T-helper 1 cell treated with Interleukin-12 subunit alpha and Interleukin-12 subunit beta and Interleukin-4 antibody, amounts not matched to agents 30 μg/mL and 1 μg/mL, for 36 hours (primary cell): Measurements from ENCODE around the gene SLCO6A1.

ENCODE experiments used
- H3K27ac Mint-ChIP-seq: one replicate; pipeline ENCODE4 v1.8.0; 2021; ENCODE audit warnings: mild to moderate bottlenecking, mixed read lengths
- H3K27me3 Mint-ChIP-seq: one replicate; pipeline ENCODE4 v1.8.0; 2021; ENCODE audit warnings: low read depth, mixed read lengths
- H3K36me3 Mint-ChIP-seq: one replicate; pipeline ENCODE4 v1.8.0; 2021; ENCODE audit warnings: low read depth, mixed read lengths
- H3K4me1 Mint-ChIP-seq: one replicate; pipeline ENCODE4 v1.8.0; 2021; ENCODE audit warnings: low read depth, mixed read lengths
- H3K4me3 Mint-ChIP-seq: one replicate; pipeline ENCODE4 v1.8.0; 2021; ENCODE audit warnings: mild to moderate bottlenecking, moderate library complexity, mixed read lengths
- H3K9me3 Mint-ChIP-seq: one replicate; pipeline ENCODE4 v1.8.0; 2021; ENCODE audit warnings: mixed read lengths

The SLCO6A1 gene, protein sequence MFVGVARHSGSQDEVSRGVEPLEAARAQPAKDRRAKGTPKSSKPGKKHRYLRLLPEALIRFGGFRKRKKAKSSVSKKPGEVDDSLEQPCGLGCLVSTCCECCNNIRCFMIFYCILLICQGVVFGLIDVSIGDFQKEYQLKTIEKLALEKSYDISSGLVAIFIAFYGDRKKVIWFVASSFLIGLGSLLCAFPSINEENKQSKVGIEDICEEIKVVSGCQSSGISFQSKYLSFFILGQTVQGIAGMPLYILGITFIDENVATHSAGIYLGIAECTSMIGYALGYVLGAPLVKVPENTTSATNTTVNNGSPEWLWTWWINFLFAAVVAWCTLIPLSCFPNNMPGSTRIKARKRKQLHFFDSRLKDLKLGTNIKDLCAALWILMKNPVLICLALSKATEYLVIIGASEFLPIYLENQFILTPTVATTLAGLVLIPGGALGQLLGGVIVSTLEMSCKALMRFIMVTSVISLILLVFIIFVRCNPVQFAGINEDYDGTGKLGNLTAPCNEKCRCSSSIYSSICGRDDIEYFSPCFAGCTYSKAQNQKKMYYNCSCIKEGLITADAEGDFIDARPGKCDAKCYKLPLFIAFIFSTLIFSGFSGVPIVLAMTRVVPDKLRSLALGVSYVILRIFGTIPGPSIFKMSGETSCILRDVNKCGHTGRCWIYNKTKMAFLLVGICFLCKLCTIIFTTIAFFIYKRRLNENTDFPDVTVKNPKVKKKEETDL

GRCh38 chr5:102498271-102499034 lies at the start of gene SLCO6A1:
Gene SLCO6A1 (minus strand): TSS chr5:102499001. CDS start chr5:102498844, 157 bp downstream.
- Mint-ChIP-seq H3K4me1 (no peaks in the 10 kb centered on the region), H3K4me3 (no peak within 1 kb of the TSS), H3K27me3 (peaks cover 5% of the 10 kb centered on the region), H3K27ac (no peak within 1 kb of the TSS), H3K36me3 (no peaks in the 10 kb centered on the region), H3K9me3 (no peaks in the 10 kb centered on the region)

GRCh38 chr5:102547141-102548035 lies 48.6 kb upstream of the SLCO6A1 start:
- Mint-ChIP-seq H3K4me3 (no peak overlapping the region), H3K36me3 (no peaks in the 10 kb centered on the region), H3K9me3 (no peaks in the 10 kb centered on the region), H3K4me1 (no peaks in the 10 kb centered on the region), H3K27me3 (peaks cover 4% of the 10 kb centered on the region), H3K27ac (no peak overlapping the region)

DNA sequence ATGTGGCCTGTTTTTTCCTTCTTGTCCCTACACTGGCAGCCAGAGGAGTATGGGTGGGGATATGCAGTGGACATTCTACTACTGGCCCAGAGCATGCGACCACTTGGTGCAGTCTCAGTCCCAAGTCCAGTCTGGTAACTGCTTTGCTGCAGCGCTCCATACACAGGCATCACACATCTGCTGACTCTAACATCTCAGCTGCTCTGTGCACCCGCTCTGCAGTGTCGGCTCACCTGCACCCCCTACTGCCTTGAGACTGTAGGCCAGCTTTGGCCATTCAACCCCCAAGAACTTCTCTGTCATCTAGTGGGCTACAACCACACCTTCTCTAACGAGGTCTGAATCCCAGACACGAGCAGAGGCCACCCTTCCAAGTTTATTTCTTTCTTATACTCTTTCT lies 46.4 kb upstream of the SLCO6A1 start:
- no peak overlapping the region for H3K27ac Mint-ChIP-seq
- peaks cover 4% of the 10 kb centered on the region for H3K27me3 Mint-ChIP-seq
- H3K9me3 Mint-ChIP-seq: no peaks in the 10 kb centered on the region
- H3K4me3 Mint-ChIP-seq: no peak overlapping the region
- no peaks in the 10 kb centered on the region for H3K4me1 Mint-ChIP-seq
- H3K36me3 Mint-ChIP-seq: no peaks in the 10 kb centered on the region

DNA sequence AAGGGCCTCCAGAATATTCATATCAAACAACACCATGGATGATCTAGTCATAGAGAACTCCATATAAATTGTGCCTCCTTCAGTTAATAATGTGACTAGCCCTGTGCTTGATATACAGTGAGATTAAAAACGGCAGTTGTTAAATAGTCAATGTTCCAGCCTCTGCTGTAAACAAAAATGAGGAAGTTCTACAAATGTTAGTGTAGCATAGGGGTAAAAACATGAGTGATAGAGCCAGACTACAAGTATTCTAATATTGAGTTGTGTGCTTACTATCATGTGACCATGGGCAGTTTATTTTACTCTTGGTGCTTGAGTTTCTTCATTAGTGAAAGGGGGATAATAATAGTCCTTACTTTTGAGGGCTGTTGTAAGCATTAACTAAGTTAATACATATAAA lies 43.3 kb upstream of the SLCO6A1 start:
- Mint-ChIP-seq H3K4me1 (no peaks in the 10 kb centered on the region), H3K4me3 (no peak overlapping the region), H3K27ac (no peak overlapping the region)

DNA sequence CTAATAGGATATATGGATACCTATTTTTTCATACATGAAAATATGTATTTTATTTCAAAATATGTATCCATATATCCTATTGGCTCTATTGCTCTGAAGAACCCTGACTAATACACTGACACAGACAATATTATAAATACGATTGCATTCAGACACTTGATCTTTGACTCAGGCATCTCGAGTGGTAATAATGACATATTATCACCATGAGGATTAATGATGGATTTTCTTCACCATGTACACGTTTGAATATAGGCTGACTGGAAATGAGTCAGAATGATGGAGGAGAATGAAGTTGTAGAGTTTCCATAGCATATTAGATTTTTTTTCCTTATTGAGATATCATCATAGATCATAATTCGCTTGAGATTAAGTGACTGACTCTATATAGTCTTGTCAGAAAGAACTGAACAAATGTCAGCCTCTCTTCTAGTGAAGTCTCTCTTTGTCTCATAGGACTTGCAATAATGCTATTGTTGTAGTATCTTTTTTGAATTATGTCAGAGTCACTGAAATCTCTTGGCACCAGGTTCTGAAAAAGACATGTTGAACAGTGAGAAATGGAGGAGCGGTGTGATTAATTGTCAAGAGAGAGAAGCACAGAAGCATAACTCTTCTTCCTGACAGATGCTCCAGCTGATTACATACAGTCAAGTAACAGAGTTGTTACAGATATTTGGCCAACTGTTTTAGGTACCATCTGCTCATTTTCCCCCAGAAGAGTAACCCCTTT lies 41.4 kb upstream of the SLCO6A1 start:
- Mint-ChIP-seq H3K27ac (no peak overlapping the region), H3K27me3 (peaks cover 7% of the 10 kb centered on the region), H3K9me3 (no peaks in the 10 kb centered on the region), H3K4me1 (no peaks in the 10 kb centered on the region), H3K36me3 (no peaks in the 10 kb centered on the region), H3K4me3 (no peak overlapping the region)

More for the DNA sequence above, 43.3 kb upstream of the SLCO6A1 start:
- no peaks in the 10 kb centered on the region for H3K9me3 Mint-ChIP-seq
- no peaks in the 10 kb centered on the region for H3K36me3 Mint-ChIP-seq
- peaks cover 11% of the 10 kb centered on the region for H3K27me3 Mint-ChIP-seq

- Mint-ChIP-seq H3K4me1 (no peaks in the 10 kb centered on the region), H3K27me3 (peaks cover 7% of the 10 kb centered on the region), H3K36me3 (no peaks in the 10 kb centered on the region), H3K27ac (no peak overlapping the region), H3K4me3 (no peak overlapping the region), H3K9me3 (no peaks in the 10 kb centered on the region)
These were observed 40.8 kb upstream of the SLCO6A1 start for GRCh38 chr5:102539562-102539961.

DNA sequence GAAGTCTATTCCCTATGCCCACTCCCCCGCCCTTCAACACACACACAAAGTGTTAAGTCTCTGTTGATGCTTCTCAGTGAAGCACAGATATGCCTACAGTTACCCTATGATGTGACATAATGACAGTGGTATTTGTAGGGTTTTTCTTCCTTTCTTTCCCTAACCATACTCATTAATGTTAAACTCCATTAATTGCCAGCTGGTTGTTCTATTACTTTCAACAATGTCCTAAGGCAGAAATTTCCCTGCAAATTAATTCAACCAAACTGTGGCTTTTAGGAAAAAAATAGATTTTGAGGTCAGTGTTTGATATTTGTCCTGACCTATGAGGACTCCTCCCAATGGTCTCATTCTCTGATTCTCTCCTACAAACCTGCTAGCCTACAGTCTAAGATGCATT lies 38.2 kb upstream of the SLCO6A1 start:
- H3K4me1 Mint-ChIP-seq: no peaks in the 10 kb centered on the region
- H3K4me3 Mint-ChIP-seq: no peak overlapping the region
- H3K9me3 Mint-ChIP-seq: no peaks in the 10 kb centered on the region
- H3K36me3 Mint-ChIP-seq: no peaks in the 10 kb centered on the region
- no peak overlapping the region for H3K27ac Mint-ChIP-seq
- peaks cover 7% of the 10 kb centered on the region for H3K27me3 Mint-ChIP-seq

GRCh38 chr5:102536323-102536928 lies 37.6 kb upstream of the SLCO6A1 start:
- Mint-ChIP-seq H3K36me3 (no peaks in the 10 kb centered on the region), H3K27me3 (peaks cover 7% of the 10 kb centered on the region), H3K27ac (no peak overlapping the region), H3K9me3 (no peaks in the 10 kb centered on the region), H3K4me3 (no peak overlapping the region), H3K4me1 (no peaks in the 10 kb centered on the region)

DNA sequence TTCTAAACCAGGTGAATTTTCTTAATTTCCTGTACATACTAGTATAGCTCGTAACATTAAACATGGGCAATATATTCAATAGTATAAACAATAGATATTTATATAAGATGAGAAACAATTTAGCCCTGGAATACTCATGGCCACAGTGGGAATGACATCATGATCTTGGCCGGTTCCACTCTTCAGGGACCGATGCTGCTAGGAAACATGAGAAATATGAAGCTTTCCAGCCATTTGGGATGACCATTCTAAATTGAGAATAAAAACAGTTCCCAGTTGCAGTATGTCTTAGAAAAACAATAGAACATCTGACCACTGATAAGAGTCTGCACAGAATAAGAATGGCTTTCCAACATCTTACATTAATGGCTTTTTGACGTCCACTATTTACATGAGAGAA lies 33.3 kb upstream of the SLCO6A1 start:
- Mint-ChIP-seq H3K27me3 (peaks cover 3% of the 10 kb centered on the region), H3K9me3 (no peaks in the 10 kb centered on the region), H3K27ac (no peak overlapping the region), H3K4me3 (no peak overlapping the region), H3K36me3 (no peaks in the 10 kb centered on the region), H3K4me1 (no peaks in the 10 kb centered on the region)

GRCh38 chr5:102531506-102531905 lies 32.7 kb upstream of the SLCO6A1 start:
- H3K9me3 Mint-ChIP-seq: no peaks in the 10 kb centered on the region
- no peaks in the 10 kb centered on the region for H3K36me3 Mint-ChIP-seq
- H3K27ac Mint-ChIP-seq: no peak overlapping the region
- H3K4me1 Mint-ChIP-seq: no peaks in the 10 kb centered on the region
- H3K27me3 Mint-ChIP-seq: peaks cover 3% of the 10 kb centered on the region
- H3K4me3 Mint-ChIP-seq: no peak overlapping the region

- H3K4me3 Mint-ChIP-seq: no peak overlapping the region
- no peaks in the 10 kb centered on the region for H3K4me1 Mint-ChIP-seq
- no peaks in the 10 kb centered on the region for H3K9me3 Mint-ChIP-seq
- H3K27me3 Mint-ChIP-seq: peaks cover 3% of the 10 kb centered on the region
- H3K27ac Mint-ChIP-seq: no peak overlapping the region
- H3K36me3 Mint-ChIP-seq: no peaks in the 10 kb centered on the region
These were observed 30.6 kb upstream of the SLCO6A1 start for GRCh38 chr5:102529447-102529846.

DNA sequence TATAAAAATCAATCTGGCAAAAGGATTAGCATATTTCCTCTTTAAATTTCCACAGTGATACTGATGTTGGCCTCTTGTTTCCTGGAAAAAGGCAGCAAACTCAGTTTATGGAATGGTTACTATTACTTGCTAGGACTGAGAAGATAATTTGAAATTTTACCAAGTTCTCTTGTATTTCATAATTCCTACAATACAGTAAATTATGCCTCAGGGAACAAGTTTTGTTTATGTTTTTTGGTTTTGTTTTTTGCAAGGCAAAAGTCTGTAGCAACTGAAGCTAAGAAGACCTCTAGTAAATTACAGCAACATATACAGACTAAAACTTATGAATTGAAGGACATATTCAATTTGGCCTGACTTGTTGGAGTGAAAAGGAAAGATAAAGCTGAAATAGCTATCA lies 30.2 kb upstream of the SLCO6A1 start:
- Mint-ChIP-seq H3K27me3 (peaks cover 3% of the 10 kb centered on the region), H3K36me3 (no peaks in the 10 kb centered on the region), H3K4me1 (no peaks in the 10 kb centered on the region), H3K27ac (no peak overlapping the region), H3K4me3 (no peak overlapping the region), H3K9me3 (no peaks in the 10 kb centered on the region)

DNA sequence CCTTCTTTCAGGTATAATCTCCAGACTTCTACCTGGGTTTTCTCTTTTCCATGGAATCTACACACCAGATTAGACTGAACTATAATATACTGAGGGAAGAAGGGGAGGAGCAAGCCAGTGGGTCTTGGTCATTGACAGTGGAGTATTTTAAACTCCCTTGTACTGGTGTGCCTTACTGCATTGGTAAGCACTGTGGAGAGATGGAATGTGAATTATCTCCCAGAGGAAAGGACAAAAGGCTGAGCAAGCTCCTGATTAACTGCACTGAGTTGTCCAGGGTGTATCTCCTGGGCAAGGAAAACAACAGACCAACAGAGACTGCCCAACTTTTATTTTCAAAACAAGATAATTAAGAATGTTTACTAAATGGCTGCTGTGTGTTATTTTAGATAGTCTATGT lies 29.8 kb upstream of the SLCO6A1 start:
- Mint-ChIP-seq H3K4me3 (no peak overlapping the region), H3K9me3 (no peaks in the 10 kb centered on the region), H3K4me1 (no peaks in the 10 kb centered on the region), H3K27me3 (peaks cover 3% of the 10 kb centered on the region), H3K27ac (no peak overlapping the region), H3K36me3 (no peaks in the 10 kb centered on the region)
